Embryonic facial prominence (tissue), 1 donor: ENCODE measurements around the gene SPOUT1.
"Not testable (repeated sequence)": the region's sequence is repeated elsewhere in the genome, so short reads cannot be mapped to it uniquely, and the experiment has no call there.

Experiments used
- DNase-seq: peaks from one replicate; pipeline ENCODE4 v3.0.0-alpha.2; 2016; ENCODE audit errors: extremely low spot score

SPOUT1 gene

DNA sequence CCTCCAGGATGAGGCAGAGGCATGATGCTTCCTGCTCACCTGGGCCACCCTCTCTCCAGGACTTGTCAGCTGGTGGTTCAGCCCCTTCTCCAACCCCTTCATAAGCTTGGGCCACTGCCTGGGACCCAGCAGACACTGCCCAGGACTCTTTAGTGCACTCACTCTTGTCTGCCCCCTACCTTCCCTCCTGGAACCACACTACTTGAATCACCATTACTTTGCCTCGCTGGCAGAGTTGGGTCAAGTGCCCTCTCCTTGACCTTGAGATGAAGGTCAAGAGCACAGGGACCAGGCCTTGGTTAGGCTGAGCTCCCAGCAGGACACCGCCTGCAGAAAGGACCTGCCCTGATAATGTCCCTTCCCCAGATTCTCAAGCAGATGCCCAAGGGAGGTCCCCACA lies 19.8 kb downstream of the SPOUT1 start:
- DNase-seq, result no peak

DNA sequence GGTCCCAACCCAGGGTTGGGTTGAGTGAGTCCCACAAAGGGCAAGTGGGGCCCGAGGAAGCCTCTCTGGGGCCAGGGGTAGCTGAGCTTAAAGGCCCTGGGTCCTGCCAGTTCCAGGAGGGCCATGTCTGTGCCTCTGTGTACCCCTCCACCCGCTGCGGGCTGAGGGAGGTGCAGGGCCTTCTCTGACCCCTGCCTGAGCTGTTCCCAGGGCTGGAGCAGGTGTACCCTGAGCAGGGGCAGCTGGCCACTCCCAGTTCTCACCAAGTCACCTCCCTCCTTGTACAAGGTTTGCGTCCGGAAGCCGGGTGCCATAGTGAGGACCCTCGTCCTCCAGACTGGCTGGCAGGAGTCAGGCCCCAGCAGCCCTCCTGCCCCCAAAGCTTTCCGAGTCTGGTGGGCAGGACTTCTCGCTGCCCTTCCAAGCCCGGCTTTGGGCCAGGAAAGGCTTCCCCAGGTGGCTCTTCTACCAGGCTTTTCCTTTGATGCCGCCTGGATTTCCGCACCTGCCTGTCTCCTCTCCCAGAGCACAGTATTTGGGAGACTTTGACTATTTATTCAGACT lies 20.5 kb downstream of the SPOUT1 start:
- DNase-seq, result no peak

DNA sequence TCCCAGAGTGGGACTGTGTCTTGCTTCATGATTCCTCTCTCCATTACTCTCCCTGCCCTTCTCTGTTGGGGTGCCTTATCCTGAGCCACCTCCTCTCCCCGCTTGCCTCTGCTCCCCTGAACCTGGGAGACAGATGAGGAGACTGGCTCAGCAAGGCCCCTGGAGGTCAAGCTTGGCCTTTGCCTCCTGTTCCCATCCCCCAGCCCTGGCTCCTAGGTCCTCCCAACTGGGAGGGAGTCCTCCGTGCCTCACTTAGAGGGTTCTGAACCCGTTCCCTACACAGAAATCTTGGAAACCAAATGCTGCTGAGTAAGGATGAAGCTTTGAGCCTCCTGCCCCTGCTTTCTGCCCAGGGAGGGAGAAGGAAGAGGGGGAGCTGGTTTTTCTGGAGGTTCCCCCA lies 21.1 kb downstream of the SPOUT1 start:
- DNase-seq, result no peak

DNA sequence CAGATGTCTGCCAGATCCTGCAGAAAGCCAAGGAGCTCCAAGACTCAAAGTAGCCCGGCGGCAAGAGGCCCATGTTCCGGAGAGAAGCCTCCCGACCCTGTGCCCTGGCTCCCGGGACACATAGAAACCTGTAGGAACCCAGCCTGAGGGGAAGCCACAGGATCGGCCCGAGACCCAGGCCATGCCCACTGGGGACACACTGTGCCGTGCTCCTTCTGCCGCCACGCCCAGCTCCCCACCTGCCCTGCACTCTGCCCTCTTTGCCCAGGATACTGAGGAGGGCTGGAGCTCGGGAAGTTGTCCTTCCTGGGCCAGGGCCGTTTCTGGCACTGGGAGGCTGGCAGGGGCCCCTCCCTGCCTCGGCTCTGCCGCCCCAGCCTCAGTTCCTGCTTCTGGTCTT lies 21.8 kb downstream of the SPOUT1 start:
- no peak for DNase-seq

DNA sequence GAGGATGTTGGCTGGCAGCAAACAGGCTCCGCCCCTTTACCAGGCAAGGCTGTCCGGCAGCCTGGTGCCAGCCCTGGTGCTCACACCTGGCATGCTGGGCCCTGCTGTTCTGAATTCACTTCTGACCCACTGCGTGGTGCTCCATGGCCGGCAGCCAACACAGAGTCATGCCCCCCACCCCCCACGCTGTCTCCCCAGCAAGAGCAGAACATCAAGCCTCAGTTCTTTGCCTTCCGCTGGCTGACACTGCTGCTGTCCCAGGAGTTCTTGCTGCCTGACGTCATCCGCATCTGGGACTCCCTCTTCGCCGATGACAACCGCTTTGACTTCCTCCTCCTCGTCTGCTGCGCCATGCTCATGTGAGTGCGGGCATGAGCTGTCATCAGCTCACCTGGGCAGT lies 23.9 kb downstream of the SPOUT1 start:
- DNase-seq, result no peak

DNA sequence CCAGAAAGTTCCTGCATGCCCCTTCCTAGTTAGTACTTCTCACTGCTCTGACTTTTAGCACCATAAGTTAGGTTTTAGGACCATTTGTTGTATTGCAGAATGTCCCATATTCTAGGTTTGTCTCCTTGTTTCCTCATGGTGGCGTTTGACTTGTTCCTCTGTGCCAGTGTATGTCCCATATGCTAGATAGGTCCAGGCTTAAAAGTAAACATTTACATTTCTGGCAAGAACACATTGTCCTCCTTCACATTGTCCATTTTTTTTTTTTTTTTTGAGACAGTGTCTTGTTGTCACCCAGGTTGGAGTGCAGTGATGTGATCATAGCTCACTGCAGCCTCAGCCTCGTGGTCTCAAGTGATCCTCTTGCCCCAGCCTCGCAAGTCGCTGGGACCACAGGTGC lies 27.1 kb downstream of the SPOUT1 start:
- no peak for DNase-seq

DNA sequence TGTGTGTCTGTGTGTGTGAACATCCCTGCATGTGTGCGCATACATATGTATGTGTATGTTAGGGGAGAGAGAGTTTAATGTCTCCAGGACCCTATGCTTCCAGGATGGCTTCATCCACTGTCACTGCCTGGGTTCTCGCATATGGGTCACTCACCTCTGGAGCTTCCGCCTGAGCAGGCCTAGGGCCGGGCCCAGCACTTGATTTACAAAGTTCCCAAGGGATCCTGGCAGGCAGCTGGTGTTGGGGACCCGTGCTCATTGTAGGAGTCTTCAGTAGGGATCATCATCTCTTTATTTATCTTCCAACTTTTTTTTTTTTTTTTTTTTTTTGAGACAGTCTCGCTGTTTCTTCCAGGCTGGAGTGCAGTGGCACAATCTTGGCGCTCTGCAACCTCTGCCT lies 29.5 kb downstream of the SPOUT1 start:
- no peak for DNase-seq

DNA sequence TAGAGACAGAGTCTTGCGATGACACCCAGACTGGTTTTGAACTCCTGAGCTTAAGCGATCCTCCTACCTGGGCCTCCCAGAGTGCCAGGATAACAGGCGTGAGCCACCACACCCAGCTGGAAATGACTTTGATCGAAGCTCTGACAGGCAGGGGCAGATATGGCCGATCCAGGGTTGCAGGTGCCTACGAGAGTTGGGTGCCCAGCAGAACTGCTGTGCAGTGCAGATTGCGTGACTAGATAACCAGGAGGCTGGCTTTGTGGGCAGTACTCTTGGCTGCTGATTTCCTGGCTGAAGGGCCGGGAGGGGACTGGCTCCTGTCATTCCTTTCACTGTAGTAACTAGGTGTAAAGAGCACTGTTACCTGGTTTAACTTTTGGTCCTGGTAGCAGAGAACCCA lies 30.7 kb downstream of the SPOUT1 start:
- DNase-seq, result no peak

DNA sequence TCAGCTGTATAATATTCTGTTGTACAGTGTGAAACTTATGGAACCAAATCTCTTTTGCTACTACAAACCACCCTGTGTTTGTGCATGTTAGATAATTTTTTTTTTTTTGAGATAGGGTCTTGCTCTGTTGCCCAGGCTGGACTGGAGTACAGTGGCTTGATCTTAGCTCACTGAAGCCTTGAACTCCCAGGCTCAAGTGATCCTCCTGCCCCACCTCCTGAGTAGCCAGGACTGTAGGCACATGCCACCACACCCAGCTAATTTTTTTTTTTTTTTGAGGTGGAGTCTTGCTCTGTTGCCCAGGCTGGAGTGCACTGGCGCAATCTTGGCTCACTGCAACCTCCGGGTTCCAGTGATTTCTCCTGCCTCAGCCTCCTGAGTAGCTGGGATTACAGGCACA lies 34.6 kb downstream of the SPOUT1 start:
- DNase-seq, result not testable (repeated sequence)

DNA sequence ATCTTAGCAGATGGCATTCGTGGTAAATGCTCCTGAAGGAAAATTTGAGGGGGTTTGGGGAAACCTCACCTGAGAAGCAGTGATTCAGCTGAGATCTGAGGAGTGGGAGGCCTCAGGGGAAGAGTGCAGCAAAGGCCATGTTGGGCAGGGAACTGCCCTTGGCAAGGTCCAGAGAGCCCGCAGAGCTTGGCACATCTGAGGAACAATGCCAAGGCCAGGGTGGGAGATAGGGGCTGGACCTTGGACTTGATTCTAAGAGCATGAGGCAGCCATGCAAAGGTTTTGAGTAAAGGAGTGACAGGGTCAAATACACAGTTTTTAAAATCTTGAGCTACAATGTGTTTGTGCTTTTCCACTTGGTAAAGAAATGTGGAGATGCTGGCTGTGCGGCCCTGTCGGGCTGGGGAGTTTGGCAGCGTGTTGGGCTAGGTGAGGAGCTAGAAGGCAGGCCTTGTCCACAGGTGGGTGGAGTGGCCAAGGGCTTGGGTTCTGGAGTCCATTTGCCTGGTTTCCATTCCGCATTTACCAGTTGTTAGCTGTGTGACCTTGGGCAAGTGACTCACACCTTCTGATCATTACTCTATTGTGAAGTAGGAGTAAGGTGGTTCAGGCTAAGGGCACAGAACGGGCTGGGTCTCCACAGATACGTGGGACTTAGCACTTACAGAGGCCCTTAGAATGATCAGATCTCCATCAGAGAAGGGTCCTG lies 36.5 kb downstream of the SPOUT1 start:
- no peak for DNase-seq

DNA sequence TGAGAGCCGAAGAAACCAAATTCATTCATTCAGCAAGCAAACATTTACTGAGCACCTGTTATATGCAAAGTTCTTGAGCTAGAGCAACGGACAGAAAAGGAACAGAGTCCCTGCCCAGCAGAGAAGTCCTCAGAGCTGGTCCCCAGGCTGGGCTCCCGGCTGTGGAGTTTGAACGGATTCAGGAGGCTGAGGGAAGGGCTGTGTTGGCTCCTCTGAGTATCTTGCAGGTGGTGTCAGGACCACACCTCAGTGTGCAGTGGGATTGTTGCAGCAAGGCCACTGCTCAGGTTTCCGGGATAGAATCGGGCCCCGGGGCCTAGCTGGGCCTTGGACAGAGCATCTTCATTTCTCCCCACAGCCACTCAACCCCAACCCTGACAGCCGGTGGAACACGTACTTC lies 37.5 kb downstream of the SPOUT1 start:
- no peak for DNase-seq

DNA sequence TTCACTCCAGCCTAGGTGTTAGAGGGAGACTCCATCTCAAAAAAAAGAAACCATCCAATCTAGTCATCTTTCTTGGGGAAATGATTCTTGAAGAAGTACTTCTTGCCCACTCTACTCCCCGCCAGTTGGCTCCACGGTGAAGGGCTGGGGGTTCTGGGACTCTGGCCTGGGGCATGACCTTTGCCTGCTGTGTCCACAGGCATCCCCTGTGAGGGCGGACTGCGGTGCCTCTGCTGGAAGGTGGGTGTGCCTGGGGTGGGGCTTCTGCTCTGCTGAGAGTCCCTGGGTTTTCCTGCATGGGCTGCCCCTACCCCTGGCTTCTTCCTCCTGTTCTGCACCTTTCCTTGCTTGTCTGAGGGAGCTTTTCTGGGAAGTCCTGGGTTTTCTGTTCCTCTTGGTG lies 39.1 kb downstream of the SPOUT1 start:
- DNase-seq, result no peak

DNA sequence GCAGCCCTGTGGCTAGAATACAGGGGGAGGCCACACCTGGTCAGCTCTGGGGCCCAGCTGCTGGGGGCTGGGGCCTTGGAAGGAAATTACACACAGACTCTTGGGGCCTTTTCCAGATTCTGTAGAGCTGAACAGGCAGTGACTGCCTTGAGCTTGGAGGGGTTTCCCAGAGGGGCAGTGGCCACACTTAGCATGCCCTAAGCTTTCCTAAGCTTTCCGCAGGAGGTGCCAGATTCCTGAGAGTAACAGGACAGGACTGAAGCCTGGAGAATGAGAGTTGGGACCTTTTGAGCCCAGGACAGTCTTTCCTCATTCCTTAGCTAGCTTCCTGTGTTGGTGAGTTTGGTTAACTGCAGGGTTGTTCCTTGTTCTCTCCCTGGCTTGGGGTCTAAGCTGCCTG lies 41.1 kb downstream of the SPOUT1 start:
- DNase-seq, result no peak

DNA sequence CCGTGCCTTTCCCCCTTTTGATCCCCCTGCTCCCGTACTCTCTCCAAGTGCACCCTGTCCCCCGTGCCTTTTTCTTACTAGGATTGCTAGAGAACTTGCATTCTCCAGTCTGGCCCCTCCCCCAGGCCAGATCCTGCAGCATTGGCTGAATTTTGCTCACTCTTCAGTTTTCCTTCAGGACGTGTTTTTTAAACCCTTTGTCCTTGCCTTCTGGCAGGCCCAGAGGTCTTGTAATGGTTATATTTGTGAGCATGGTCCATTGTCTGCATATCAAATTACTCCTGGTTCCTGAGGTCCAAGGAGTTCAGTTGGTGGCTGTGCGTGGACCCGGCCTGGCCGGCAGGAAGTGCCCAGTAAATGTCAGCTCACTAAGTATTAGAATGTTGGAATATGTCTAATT lies 41.9 kb downstream of the SPOUT1 start:
- DNase-seq, result no peak

DNA sequence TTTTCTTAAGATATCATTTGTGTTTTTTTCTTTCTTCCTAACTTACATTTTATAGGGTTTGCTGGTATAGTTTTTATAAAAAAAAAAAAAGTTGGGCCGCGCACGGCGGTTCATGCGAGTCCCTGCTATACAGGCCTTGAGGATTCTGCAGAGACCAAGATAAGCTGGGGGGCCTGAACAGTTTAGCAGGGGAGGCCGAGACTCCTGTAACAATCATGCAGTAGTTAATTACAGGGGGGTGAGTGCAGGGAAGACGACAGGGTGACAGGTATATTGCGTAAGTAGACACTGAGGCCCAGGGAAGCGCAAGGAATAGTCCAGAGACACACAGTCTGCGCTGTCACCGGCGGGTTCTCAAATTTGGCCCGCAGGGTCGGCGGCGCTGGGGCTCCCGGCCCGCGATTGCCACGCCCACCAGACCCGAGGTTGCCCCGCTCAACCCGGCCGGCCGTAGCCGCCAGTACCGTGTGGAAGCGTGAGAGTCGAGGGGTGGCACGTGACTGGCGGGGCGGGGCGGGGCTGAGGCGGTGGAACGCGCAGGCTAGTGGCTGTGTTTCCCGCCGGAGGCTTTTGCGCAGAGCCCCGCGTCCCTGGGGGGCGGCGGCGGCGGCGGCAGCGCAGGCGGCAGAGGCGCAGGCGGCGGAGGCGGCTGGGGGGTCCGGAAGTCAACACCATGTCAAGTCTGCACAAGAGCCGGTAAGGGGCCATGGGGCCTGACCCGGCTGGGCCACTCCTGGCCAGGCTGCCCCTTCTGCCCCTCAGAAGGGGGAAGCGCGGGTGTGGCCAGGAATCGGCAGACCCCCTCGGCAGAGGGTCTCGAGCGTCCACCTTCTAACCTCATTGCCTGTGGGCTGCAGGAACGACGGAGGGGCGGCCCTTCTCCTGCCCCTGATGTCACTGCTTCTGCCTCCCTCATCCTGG lies 42.7 kb downstream of the SPOUT1 start, which contains the start of gene TBC1D13:
TSS of gene TBC1D13 (plus strand) at position 573 of the 921 bp plus-strand sequence. CDS start at position 674, 101 bp downstream.
- peak; percentile 34 for DNase-seq

DNA sequence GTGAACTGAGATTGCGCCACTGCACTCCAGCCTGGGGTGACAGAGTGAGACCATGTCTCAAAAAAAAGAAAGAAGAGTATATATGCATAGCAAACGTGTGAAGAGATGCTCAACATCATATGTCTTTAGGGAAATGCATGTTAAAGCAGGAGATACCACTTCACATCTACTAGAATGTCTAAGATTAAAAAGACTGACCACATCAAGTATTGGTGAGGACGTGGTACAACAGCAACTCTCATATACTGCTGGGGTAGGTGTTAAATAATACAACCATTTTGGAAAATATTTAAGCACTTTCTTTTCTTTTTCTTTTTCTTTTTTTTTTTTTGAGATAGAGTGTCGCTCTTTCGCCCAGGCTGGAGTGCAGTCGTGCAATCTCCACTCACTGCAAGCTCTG lies 44.2 kb downstream of the SPOUT1 start:
- DNase-seq, result no peak

DNA sequence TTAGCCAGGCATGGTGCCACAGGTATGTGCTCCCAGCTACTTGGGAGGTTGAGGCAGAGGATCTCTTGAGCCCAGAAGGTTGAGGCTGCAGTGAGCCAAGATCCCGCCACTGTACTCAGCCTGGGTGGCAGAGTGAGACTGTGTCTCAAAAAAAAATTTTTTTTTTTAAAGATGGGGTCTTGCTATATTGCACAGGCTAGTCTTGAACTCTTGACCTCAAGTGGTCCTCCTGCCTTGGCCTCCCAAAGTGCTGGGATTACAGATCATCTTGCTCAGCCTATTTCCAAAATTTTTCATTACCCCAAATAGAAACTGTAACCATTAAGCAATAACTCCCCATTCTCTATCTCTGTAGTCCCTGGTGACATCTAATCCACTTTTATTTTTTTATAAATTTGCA lies 46.9 kb downstream of the SPOUT1 start:
- DNase-seq, result no peak

DNA sequence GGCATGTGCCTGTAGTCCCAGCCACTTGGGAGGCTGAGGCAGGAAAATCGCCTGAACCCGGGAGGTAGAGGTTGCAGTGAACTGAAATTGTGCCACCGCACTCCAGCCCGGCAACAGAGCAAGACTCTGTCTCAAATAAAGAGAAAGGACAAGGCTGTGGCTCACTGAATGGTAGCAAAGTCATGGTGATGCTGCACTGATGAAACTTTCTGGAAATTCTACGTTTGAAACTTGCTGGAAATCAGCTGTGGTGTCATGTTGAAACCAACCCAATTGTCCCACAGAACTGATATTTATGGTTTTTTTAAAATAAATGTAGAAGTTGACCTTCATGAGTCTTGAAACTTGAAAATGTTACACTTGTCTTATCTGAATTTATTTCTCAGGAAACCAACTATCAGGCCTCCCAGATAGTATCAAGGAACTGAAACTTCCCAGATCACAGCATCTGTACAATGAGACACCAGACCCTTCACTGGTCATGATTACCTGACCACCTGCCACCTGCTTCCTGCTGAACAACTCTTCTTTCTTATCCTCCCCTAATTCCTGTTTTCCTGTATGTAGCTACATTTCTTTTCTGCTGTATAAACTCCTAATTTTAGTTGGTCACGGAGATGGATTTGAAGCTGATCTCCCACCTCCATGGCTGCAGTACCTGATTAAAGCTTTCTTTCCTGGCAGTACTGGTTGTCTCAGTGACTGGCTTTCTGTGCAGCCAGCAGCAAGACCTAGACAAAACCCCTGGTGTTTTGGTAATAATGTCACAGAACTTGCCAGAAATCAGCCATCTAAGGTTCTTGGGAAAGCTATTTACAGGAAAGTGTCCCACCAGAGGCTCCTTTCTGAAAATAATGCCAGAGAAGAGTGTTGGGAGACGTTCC lies 48.2 kb downstream of the SPOUT1 start:
- DNase-seq, result no peak

DNA sequence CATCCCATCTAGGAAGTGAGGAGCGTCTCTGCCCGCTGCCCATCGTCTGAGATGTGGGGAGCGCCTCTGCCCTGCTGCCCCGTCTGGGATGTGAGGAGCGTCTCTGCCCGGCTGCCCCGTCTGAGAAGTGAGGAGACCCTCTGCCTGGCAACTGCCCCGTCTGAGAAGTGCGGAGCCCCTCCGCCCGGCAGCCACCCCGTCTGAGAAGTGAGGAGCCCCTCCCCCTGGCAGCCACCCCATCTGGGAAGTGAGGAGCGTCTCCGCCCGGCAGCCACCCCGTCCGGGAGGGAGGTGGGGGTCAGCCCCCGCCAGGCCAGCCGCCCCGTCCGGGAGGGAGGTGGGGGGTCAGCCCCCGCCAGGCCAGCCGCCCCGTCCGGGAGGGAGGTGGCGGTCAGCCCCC lies 49.5 kb downstream of the SPOUT1 start:
- DNase-seq, result not testable (repeated sequence)

DNA sequence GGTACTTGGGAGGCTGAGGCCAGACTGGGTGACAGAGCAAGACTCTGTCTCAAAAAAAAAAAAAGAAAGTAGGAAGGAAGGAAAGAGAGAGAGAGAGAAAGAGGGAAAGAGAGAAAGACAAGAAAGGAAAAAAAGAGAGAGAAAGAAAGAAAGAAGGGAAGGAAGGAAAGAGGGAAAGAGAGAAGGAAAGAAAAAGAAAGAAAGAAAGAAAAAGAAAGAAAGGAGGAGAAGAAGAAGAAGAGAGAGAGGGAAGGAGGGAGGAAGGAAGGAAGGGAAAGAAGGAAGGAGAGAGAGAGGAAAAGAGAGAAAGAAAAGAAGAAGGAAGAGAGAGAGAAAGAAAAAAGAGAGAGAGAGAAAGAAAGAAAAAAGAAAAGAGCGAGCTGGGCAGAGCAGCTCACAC lies 54.8 kb downstream of the SPOUT1 start:
- no peak for DNase-seq

DNA sequence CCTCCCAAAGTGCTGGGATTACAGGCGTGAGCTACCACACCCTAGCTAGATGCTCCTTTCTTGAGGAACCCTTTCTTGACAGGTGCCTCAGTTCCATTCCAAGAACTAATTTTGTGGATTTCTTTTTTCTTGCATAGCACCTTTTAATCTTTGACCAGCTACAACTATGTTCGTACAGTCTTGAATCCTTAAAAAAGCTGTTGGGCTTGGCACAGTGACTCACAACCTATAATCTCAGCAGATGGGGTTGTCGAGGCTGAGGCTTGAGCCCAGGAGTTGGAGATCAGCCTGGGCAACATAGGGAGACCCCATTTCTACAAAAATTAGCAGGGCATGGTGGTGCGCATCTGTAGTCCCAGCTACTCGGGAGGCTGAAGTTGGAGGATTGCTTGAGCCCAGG lies 56.5 kb downstream of the SPOUT1 start:
- no peak for DNase-seq
